ENCODE results near the gene TMEM156.
"Not testable (repeated sequence)": the region's sequence is repeated elsewhere in the genome, so short reads cannot be mapped to it uniquely, and the experiment has no call there.

Gene TMEM156

GRCh38 chr4:39043058-39043860 lies 11.1 kb upstream of the TMEM156 start:
- DNase-seq, result no peak

GRCh38 chr4:39042366-39042765 lies 10.2 kb upstream of the TMEM156 start:
- no peak for DNase-seq

- DNase-seq, result no peak
Measured at GRCh38 chr4:39039108-39039507, 6.9 kb upstream of the TMEM156 start.

- DNase-seq, result no peak
Measured at GRCh38 chr4:39037941-39038340, 5.7 kb upstream of the TMEM156 start.

- no peak for DNase-seq
Measured at GRCh38 chr4:39037491-39037825, 5.2 kb upstream of the TMEM156 start.

GRCh38 chr4:39036172-39036571 lies 4.0 kb upstream of the TMEM156 start:
- DNase-seq, result no peak

- DNase-seq, result not testable (repeated sequence)
Measured at GRCh38 chr4:39031590-39032020, 604 bp downstream of the TMEM156 start.

- no peak for DNase-seq
Measured at GRCh38 chr4:39030725-39031124, 1.5 kb downstream of the TMEM156 start.

- DNase-seq, result no peak
Measured at GRCh38 chr4:39029752-39030694, 2.2 kb downstream of the TMEM156 start.

- DNase-seq, result no peak
Measured at GRCh38 chr4:39026096-39026495, 6.1 kb downstream of the TMEM156 start.

GRCh38 chr4:39025552-39026085 lies 6.6 kb downstream of the TMEM156 start:
- DNase-seq, result no peak

GRCh38 chr4:39024311-39024865 lies 7.8 kb downstream of the TMEM156 start:
- no peak for DNase-seq

- DNase-seq, result no peak
Measured at GRCh38 chr4:39023059-39023458, 9.2 kb downstream of the TMEM156 start.

GRCh38 chr4:39022241-39022640 lies 10.0 kb downstream of the TMEM156 start:
- DNase-seq, result no peak

- DNase-seq, result no peak
Measured at GRCh38 chr4:39021631-39022030, 10.6 kb downstream of the TMEM156 start.

- no peak for DNase-seq
Measured at GRCh38 chr4:39020130-39020529, 12.1 kb downstream of the TMEM156 start.

- DNase-seq, result no peak
Measured at GRCh38 chr4:39014028-39014427, 18.2 kb downstream of the TMEM156 start.

- no peak for DNase-seq
Measured at GRCh38 chr4:39004758-39005157, 27.5 kb downstream of the TMEM156 start.

- DNase-seq, result not testable (repeated sequence)
Measured at GRCh38 chr4:39002058-39002457, 30.2 kb downstream of the TMEM156 start.

GRCh38 chr4:38995660-38996005 lies 36.6 kb downstream of the TMEM156 start:
- DNase-seq, result no peak

GRCh38 chr4:38994135-38994534 lies 38.1 kb downstream of the TMEM156 start:
- no peak for DNase-seq

- no peak for DNase-seq
Measured at GRCh38 chr4:38993683-38994082, 38.5 kb downstream of the TMEM156 start.

GRCh38 chr4:38990241-38990640 lies 42.0 kb downstream of the TMEM156 start:
- no peak for DNase-seq

Measured in activated CD8-positive, alpha-beta memory T cell treated with anti-CD3 and anti-CD28 coated beads for 24 hours (primary cell).